ENCODE measurements around the gene SMURF2.
"Not testable (repeated sequence)": the region's sequence is repeated elsewhere in the genome, so short reads cannot be mapped to it uniquely, and the experiment has no call there.

Gene SMURF2

DNA sequence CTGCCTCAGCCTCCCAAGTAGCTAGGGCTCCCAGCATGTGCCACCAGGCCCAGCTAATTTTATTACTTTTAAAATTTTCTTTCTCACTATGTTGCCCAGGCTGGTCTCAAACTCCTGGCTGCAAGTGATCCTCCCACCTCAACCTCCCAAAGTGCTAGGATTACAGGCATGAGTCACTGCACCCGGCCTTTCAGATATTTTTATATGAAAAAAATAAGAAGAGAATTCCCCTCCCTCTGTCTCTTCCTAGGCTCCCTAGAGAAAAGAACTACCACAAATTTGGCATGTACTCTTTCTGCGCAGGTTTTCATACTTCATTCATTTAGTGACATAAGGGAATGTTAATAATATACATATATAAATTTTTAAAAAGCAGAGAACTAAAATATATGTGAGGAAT is 21.7 kb upstream of the SMURF2 start:
- no peak for DNase-seq (ENCODE audit: low spot score)
- TF ChIP-seq, protein P1, sequence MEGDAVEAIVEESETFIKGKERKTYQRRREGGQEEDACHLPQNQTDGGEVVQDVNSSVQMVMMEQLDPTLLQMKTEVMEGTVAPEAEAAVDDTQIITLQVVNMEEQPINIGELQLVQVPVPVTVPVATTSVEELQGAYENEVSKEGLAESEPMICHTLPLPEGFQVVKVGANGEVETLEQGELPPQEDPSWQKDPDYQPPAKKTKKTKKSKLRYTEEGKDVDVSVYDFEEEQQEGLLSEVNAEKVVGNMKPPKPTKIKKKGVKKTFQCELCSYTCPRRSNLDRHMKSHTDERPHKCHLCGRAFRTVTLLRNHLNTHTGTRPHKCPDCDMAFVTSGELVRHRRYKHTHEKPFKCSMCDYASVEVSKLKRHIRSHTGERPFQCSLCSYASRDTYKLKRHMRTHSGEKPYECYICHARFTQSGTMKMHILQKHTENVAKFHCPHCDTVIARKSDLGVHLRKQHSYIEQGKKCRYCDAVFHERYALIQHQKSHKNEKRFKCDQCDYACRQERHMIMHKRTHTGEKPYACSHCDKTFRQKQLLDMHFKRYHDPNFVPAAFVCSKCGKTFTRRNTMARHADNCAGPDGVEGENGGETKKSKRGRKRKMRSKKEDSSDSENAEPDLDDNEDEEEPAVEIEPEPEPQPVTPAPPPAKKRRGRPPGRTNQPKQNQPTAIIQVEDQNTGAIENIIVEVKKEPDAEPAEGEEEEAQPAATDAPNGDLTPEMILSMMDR (IDR thresholded peaks at IDR 0.05; ENCODE audit: extremely low read depth, missing control alignments): no peak

DNA sequence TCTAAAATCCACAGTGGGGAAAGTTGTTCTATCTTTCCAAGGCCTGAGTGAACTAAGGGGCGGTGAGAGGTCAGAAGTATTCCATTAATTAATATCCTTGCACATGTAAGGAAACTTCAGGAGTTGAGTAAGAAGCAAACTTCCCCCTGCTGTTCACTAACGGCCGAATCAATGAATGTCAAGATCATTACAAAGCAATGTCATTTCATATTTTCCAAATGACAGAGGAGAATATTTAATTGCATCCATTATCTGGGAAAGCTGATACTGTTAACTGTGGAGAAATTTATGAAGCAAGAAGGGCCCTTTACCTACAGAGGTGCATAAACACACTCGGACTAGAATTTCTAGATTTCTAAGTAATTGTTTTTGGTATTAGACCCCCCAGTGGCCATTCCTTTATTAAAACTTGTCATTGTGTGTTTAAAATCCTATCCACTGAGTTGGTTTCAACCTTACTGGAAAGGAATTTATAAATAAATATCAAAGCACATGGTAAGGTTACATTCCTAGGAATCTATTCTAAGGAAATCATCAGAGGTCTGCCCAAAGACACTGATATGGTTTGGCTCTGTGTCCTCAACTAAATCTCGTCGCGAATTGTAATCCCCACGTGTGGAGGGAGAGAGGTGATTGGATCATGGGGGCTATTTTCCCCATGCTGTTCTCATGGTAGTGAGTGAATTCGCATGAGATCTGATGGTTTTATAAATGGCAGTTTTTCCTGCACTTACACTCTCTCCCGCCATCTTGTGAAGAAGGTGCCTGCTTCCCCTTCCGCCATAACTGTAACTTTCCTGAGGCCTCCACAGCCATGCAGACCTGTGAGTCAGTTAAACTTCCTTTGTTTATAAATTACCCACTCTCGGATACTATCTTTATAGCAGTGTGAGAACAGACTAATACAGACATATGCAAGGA is 20.4 kb upstream of the SMURF2 start:
- TF ChIP-seq, protein P1 (IDR thresholded peaks at IDR 0.05; ENCODE audit: extremely low read depth, missing control alignments): no peak
- no peak for DNase-seq (ENCODE audit: low spot score)

DNA sequence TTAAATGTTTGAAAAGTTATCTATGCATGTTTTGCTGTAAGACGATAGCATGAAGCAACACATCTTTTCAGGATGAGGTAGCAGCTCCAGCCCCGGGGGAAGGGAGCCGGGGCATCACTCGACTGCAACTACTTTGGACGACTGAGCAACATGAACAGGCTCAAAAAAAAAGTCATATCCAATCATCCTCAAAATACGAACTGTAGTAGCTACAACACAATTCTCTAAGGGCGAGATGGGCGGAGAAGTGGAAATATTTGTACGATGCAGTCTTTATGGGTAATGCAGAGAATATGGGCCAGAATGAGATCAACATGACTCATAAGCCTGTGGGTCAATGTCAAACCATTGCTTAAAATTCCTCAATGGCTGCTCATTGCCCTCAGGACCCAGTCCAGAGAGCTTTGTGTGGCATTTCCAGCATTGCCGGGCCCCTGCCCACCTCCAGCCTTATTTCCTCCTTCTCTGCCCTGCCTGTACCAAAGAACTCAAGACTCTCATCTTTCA is 17.7 kb upstream of the SMURF2 start:
- no peak for DNase-seq (ENCODE audit: low spot score)
- TF ChIP-seq, protein P1 (IDR thresholded peaks at IDR 0.05; ENCODE audit: extremely low read depth, missing control alignments): no peak

DNA sequence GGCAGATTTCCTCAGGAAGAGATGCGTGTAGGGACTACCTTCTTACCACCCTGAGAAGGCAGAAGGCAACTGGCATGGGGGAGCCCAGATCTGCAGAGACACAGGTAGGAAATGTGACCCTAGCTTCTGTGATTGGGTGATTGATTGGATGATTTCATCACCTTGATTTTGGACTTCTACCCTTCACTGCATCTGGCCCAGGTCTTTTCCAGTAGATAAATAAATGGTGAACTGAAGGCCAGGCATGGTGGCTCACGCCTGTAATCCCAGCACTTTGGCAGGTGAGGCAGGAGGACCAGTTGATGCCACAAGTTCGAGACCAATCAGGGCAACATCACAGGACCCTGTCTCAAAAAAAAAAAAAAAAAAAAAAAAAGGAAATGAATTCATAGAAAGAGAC is 14.7 kb upstream of the SMURF2 start:
- TF ChIP-seq, protein P1 (IDR thresholded peaks at IDR 0.05; ENCODE audit: extremely low read depth, missing control alignments): no peak
- no peak for DNase-seq (ENCODE audit: low spot score)

DNA sequence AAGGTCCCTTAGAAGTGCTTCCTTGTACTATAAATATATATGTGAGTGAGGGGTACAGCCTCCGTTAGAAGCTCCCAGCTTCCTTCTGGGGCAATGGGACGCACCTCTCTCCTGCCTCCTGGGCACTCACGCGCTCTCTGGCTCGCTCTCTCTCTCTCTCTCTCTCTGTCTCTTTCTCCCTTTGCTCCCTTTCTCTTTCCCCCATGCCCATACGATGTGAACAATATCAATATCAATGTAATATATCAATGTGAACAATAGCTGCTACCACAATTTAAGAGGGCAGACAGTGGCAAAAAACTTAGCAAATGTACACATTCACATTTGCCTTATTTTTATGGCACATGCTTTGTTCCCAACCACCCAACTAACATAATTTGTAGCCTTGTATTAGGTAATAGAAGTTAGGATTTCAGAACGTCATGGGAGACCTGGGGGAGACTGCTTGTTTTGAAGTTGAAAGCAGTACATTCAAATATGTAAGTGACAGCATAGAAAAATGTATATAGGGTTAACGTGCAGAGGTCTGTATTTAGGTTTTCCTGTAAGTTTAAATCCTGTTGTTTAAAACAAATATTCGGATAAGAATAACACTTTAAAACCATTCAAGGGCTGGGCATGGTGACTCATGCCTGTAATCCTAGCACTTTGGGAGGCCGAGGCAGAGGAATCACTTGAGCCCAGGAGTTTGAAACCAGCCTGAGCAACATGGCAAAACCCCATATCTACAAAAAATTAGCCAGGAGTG is 8.9 kb upstream of the SMURF2 start:
- not testable (repeated sequence) for DNase-seq (ENCODE audit: low spot score)

DNA sequence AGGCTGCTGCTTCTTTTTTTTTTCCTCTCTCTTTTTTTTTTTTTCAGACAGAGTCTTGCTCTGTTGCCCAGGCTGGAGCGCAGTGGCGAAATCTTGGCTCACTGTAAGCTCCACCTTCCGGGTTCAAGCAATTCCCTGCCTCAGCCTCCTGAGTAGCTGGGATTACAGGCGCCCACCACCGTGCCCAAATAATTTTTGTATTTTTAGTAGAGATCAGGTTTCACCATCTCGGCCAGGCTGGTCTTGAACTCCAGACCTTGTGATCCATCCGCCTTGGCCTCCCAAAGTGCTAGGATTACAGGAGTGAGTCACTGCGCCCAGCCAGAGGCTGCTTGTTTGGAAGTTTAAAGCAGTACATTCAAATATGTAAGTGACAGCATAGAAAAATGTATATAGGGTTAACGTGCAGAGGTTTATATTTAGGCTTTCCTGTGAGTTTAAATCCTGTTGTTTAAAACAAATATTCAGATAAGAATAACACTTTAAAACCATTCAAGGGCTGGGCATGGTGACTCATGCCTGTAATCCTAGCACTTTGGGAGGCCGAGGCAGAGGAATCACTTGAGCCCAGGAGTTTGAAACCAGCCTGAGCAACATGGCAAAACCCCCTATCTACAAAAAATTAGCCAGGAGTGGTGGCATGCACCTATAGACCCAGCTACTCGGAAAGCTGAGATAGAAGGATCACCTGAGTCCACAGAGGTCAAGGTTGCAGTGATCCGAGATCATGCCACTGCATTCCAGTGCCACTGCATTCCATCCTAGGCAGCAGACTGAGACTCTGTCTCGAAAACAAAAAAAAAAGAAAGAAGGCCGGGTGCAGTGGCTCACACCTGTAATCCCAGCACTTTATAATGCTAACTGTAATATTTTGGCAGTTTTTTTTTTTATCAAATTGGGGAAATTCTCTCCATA is 6.0 kb upstream of the SMURF2 start:
- not testable (repeated sequence) for DNase-seq (ENCODE audit: low spot score)

DNA sequence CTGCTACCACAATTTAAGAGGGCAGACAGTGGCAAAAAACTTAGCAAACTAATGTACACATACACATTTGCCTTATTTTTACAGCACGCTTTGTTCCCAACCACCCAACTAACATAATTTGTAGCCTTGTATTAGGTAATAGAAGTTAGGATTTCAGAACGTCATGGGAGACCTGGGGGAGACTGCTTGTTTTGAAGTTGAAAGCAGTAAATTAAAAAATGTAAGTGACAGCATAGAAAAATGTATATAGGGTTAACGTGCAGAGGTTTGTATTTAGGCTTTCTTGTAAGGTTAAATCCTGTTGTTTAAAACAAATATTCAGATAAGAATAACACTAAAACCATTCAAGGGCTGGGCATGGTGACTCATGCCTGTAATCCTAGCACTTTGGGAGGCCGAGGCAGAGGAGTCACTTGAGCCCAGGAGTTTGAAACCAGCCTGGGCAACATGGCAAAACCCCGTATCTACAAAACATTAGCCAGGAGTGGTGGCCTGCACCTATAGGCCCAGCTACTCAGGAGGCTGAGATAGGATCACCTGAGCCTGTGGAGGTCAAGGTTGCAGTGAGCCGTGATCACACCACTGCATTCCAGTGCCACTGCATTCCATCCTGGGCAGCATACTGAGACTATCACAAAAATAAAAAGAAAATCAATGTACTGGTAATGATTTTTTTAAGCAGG is 2.3 kb upstream of the SMURF2 start:
- not testable (repeated sequence) for DNase-seq (ENCODE audit: low spot score)

DNA sequence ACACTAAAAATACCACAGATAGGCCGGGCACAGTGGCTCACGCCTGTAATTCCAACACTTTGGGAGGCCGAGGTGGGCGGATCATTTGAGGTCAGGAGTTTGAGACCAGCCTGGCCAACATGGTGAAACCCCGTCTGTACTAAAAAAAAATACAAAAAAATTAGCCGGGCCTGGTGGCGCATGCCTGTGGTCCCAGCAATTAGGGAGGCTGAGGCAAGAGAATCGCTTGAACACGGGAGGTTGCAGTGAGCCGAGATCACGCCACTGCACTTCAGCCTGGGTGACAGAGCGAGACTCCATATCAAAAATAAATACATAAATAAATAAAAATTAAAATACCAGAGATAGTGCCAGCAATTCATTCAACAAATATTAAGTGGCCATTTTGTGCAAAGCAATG is 1.7 kb upstream of the SMURF2 start:
- DNase-seq (ENCODE audit: low spot score): not testable (repeated sequence)
